Measurements from ENCODE around the gene PAFAH1B1. TPM values are rescaled to one million over a fixed set of nuclear protein-coding genes. Genes with fewer than 3 reads are reported as not detected.

The PAFAH1B1 gene
- polyA plus RNA-seq, 2 of the 4 experiments (the other 2 are of a cell fraction) = 122 to 197 TPM

DNA sequence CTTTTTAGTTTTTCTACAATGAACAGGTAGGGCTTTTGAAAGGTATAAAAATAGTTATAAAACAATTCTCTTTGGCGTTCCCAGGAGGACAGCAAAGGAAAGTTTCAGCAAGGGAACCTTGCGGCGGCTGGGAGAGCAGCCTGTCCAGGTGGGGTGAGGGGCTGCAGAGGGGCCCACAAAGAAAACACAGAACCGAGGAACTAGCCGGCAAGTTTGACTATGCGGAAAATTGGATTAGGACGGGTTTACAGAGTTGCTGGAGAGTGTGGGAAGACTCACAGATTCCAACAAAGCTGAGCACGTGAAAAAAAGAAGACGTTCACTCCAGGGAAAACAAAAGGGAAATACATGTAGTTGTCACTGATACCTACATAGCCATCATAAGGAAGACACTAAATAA lies 41.5 kb upstream of the PAFAH1B1 start:
- WGBS (ENCODE audit: missing lambda C conversion rate) = 74% methylated on average over 9 of the region's 9 CpGs
- POLR2A ChIA-PET = no interaction called here
- H3K4me2 ChIP-seq = no peak overlapping the region

DNA sequence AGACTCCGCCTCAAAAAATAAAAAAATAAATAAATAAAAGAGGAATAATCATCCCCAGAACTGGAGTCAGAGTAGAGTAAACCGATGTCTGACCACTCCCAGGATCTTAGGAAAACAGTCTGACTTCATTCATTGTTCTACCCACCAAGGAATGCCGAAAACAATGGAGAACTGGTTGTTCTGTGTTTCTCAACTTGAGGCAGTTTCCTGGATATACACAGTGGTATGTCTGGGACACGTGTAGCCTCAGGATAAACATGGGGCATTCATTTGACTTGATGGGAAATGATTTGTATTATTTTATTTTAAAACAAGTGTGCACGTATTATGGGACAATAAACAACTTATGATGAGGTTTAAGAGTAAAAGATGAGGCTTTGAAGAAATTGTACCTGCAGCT lies 32.8 kb upstream of the PAFAH1B1 start:
- no peak for DNase-seq (ENCODE audit: low read depth in 1 of 2, low spot score in 1 of 2)
- TF ChIP-seq ZNF302 (CRISPR knock-in tag; IDR thresholded peaks at IDR 0.05) = no peak
- TF ChIP-seq TP53 (CRISPR knock-in tag; IDR thresholded peaks at IDR 0.05) = no peak
- TF ChIP-seq, protein P1, sequence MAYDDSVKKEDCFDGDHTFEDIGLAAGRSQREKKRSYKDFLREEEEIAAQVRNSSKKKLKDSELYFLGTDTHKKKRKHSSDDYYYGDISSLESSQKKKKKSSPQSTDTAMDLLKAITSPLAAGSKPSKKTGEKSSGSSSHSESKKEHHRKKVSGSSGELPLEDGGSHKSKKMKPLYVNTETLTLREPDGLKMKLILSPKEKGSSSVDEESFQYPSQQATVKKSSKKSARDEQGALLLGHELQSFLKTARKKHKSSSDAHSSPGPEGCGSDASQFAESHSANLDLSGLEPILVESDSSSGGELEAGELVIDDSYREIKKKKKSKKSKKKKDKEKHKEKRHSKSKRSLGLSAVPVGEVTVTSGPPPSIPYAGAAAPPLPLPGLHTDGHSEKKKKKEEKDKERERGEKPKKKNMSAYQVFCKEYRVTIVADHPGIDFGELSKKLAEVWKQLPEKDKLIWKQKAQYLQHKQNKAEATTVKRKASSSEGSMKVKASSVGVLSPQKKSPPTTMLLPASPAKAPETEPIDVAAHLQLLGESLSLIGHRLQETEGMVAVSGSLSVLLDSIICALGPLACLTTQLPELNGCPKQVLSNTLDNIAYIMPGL (CRISPR knock-in tag; IDR thresholded peaks at IDR 0.05; ENCODE audit: borderline replicate concordance) = no peak
- no peak for TF ChIP-seq BCL3 (IDR thresholded peaks at IDR 0.05)
- no peak for TF ChIP-seq RARB (CRISPR knock-in tag; IDR thresholded peaks at IDR 0.05)
- no peak for TF ChIP-seq RNF2 (IDR thresholded peaks at IDR 0.05; ENCODE audit: borderline replicate concordance, low read depth)
- no peak for TF ChIP-seq CHD4 (IDR thresholded peaks at IDR 0.05; ENCODE audit: borderline replicate concordance)
- TF ChIP-seq EP300 (IDR thresholded peaks at IDR 0.05) = no peak
- TF ChIP-seq NR3C1 (IDR thresholded peaks at IDR 0.05) = no peak
- no peak for TF ChIP-seq EHF (CRISPR knock-in tag; IDR thresholded peaks at IDR 0.05)
- no peak for TF ChIP-seq POLR2AphosphoS2 (conservative IDR thresholded peaks at IDR 0.05; ENCODE audit: low read length)
- no peak for TF ChIP-seq E2F6 (IDR thresholded peaks at IDR 0.05; ENCODE audit: borderline replicate concordance, low read depth)
- no peak for TF ChIP-seq HDAC2 (IDR thresholded peaks at IDR 0.05)
- no peak for TF ChIP-seq USF2 (IDR thresholded peaks at IDR 0.05)
- no peak for TF ChIP-seq HOXB5 (CRISPR knock-in tag; IDR thresholded peaks at IDR 0.05)
- TF ChIP-seq SREBF2 (IDR thresholded peaks at IDR 0.05) = no peak
- TF ChIP-seq REST (IDR thresholded peaks at IDR 0.05) = no peak
- CTCF ChIA-PET = interaction anchor here (1.1 kb wide), 1 partner anchor 17 kb away, joined by 3 read pairs; no protein-coding TSS in a partner anchor
- H3K4me2 ChIP-seq = no peak overlapping the region
- FAIRE-seq = no peak
- no peak for ATAC-seq
- POLR2A ChIA-PET = no interaction called here
- peaks cover 15% of the 10 kb centered on the region for H3K9me3 ChIP-seq
- 64% methylated on average over 5 of the region's 5 CpGs for WGBS (ENCODE audit: missing lambda C conversion rate)
- H3K4me3 ChIP-seq = no peak overlapping the region
- H3K4me1 ChIP-seq = peaks cover 13% of the 10 kb centered on the region
- no peak overlapping the region for H3K27ac ChIP-seq

More for the DNA sequence above, 41.5 kb upstream of the PAFAH1B1 start:
- no peak for FAIRE-seq
- H3K4me3 ChIP-seq = no peak overlapping the region
- no peak for TF ChIP-seq TFCP2L1 (CRISPR knock-in tag; IDR thresholded peaks at IDR 0.05)
- no peak for TF ChIP-seq ELK1 (IDR thresholded peaks at IDR 0.05; ENCODE audit: low read depth, low read length)
- TF ChIP-seq, protein P1 (CRISPR knock-in tag; IDR thresholded peaks at IDR 0.05; ENCODE audit: borderline replicate concordance) = no peak
- H3K27ac ChIP-seq = no peak overlapping the region
- no peak for DNase-seq (ENCODE audit: low read depth in 1 of 2, low spot score in 1 of 2)
- no peaks in the 10 kb centered on the region for H3K9me3 ChIP-seq
- H3K4me1 ChIP-seq = peaks cover 12% of the 10 kb centered on the region
- ATAC-seq = no peak
- CTCF ChIA-PET = interaction anchor here (0.7 to 1.2 kb wide), 2 partner anchors 156 to 169 kb away, joined by 3 to 5 read pairs; no protein-coding TSS in a partner anchor
